Measurements from ENCODE around the gene JARID2. TPM values are rescaled to one million over a fixed set of nuclear protein-coding genes. Genes with fewer than 3 reads are reported as not detected.

The JARID2 gene
- total RNA-seq, 1 donor from 2014 or later, result 66.1 TPM

DNA sequence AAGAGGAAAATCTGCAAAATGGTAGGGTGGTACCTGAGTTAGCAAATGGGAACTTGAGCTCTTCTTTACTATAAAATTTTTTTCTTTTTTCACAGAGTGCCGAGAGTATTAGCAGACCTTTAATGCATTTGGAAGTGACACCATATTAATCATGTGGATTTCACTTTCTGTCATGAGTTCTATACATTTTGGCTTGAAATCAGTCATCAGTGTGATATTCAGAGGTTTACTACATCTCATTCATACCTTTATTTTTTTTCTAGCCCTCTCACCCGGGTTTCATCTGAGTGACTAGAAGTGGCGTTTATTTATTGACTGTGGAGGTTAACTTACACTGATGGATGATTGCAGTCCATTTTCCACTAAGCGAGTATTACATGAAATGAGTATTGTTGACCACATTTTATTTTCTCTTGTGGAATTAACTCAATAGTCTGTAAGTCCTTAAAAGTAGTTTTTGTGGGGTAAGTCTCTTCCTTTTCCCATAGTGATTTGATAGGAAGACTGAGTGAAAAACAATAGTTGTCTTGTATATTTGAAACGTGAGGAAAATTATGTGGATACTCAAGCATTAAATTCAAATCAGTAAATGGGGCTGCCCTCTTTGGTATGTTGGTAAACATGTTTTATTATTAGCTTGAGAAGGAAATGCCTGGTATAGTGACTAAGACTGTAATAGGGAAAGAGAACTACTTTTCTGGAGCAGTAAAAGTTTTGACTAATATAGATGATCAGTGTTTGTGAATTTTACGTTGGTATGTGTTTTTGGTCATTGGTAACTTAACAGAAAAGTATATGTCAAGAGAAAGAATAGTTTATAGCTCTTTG is 55.5 kb downstream of the JARID2 start:
- no peak for DNase-seq (ENCODE audit: low spot score)
- Mint-ChIP-seq H3K4me1 (ENCODE audit: unreplicated experiment) (peaks cover 46% of the 10 kb centered on the region), H3K9me3 (ENCODE audit: unreplicated experiment) (no peaks in the 10 kb centered on the region), H3K27me3 (ENCODE audit: unreplicated experiment) (no peaks in the 10 kb centered on the region), H3K27ac (ENCODE audit: unreplicated experiment) (no peak overlapping the region), H3K4me3 (ENCODE audit: unreplicated experiment) (no peak overlapping the region), H3K36me3 (ENCODE audit: low read depth, unreplicated experiment) (no peaks in the 10 kb centered on the region)
- TF ChIP-seq, protein P1, sequence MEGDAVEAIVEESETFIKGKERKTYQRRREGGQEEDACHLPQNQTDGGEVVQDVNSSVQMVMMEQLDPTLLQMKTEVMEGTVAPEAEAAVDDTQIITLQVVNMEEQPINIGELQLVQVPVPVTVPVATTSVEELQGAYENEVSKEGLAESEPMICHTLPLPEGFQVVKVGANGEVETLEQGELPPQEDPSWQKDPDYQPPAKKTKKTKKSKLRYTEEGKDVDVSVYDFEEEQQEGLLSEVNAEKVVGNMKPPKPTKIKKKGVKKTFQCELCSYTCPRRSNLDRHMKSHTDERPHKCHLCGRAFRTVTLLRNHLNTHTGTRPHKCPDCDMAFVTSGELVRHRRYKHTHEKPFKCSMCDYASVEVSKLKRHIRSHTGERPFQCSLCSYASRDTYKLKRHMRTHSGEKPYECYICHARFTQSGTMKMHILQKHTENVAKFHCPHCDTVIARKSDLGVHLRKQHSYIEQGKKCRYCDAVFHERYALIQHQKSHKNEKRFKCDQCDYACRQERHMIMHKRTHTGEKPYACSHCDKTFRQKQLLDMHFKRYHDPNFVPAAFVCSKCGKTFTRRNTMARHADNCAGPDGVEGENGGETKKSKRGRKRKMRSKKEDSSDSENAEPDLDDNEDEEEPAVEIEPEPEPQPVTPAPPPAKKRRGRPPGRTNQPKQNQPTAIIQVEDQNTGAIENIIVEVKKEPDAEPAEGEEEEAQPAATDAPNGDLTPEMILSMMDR (IDR thresholded peaks at IDR 0.05; ENCODE audit: unreplicated experiment), result no peak

DNA sequence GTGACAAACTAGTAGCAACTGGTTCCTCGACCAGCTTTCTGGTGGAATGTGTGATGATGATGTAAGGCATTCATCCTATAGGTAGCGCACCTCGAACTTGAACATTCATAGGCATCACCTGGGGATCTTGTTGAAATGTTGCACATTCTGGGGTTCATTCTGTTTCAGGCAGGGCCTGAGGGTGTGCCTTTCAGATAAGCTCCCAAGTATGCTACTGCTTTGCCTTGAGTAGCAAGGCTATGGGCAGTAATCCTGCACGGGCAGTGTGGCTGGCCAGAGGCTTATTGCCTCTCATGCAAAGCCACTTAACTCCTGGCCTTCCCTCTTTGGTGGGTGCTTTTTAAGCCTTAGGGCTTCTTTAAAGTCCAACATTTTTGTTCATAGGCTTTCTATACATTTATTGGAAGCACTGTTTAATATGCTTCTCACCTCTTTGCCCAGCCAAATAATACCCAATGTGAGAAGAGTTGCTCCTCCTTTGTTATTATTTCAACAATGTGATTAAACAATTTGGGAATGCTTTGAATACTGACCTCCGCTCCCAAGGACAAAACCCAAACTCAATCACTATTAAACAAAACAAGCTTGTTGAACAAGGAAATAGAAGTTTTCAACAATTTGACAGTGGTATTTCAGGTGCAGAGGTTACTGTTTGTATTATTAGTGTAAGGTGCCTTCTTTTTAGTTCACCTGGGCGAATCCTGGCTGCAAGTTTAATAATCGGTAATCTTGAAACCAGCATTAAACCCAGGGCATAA is 57.5 kb downstream of the JARID2 start:
- Mint-ChIP-seq H3K27me3 (ENCODE audit: unreplicated experiment) (peaks cover 2% of the 10 kb centered on the region), H3K4me1 (ENCODE audit: unreplicated experiment) (peaks cover 43% of the 10 kb centered on the region), H3K4me3 (ENCODE audit: unreplicated experiment) (no peak overlapping the region), H3K36me3 (ENCODE audit: low read depth, unreplicated experiment) (no peaks in the 10 kb centered on the region), H3K9me3 (ENCODE audit: unreplicated experiment) (no peaks in the 10 kb centered on the region), H3K27ac (ENCODE audit: unreplicated experiment) (no peak overlapping the region)
- DNase-seq (ENCODE audit: low spot score), result no peak
- TF ChIP-seq, protein P1 (IDR thresholded peaks at IDR 0.05; ENCODE audit: unreplicated experiment), result no peak

DNA sequence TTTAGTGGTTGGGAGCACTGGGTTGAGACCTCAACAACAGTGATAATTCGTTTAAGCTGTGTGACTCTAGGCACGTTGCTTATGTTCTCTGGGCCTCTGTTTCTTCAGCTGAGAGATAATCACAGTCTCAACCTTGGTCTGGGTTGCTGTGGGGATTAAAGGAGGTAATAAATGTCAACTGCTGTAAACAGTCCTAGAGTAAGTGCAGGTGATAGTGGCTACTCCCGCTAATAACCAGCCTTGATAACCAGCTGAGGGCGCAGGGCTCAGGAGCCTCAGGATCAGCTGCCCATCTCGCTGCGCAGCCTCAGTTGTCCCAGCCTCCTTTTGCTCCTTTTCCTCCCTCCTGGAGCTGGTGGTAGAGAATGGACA is 58.0 kb downstream of the JARID2 start:
- no peak for DNase-seq (ENCODE audit: low spot score)
- TF ChIP-seq, protein P1 (IDR thresholded peaks at IDR 0.05; ENCODE audit: unreplicated experiment), result no peak
- Mint-ChIP-seq H3K4me3 (ENCODE audit: unreplicated experiment) (no peak overlapping the region), H3K36me3 (ENCODE audit: low read depth, unreplicated experiment) (no peaks in the 10 kb centered on the region), H3K27me3 (ENCODE audit: unreplicated experiment) (peaks cover 2% of the 10 kb centered on the region), H3K9me3 (ENCODE audit: unreplicated experiment) (no peaks in the 10 kb centered on the region), H3K27ac (ENCODE audit: unreplicated experiment) (no peak overlapping the region), H3K4me1 (ENCODE audit: unreplicated experiment) (peaks cover 45% of the 10 kb centered on the region)

DNA sequence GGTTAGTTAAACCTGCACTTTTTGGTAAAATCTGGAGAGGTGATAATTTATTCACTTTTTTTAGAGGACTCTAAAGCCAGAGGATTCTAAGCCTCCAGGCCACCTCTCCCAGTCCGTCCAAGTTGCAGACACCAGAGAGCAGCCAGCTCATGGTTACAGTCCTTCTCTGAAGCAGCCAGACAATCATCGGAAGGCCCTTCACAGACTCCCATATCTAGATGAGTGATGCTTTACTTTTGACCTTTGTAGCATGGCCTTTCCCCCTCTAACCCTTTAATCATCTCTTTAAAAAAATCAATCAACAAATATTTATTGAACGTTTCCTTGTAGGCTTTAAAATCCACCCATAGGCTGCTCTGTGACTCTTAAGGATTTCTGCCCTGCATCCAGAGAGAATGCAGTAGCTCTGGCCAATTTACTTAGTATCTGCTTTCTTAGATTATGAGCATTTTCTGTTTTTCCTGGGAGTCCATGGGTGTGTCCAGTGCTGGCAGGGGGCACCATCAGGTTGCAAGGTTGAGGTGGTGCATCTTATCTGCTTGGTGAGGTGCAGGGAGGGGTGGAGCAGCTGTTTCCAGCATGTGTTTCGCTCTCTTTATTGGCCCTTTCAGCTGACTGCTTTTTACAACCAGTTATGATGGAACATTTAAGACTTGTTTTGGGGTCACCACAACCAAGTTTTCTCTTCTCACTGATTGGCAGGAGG is 58.6 kb downstream of the JARID2 start:
- peaks cover 44% of the 10 kb centered on the region for H3K4me1 Mint-ChIP-seq (ENCODE audit: unreplicated experiment)
- H3K4me3 Mint-ChIP-seq (ENCODE audit: unreplicated experiment), result no peak overlapping the region
- H3K27me3 Mint-ChIP-seq (ENCODE audit: unreplicated experiment), result peaks cover 2% of the 10 kb centered on the region
- no peaks in the 10 kb centered on the region for H3K36me3 Mint-ChIP-seq (ENCODE audit: low read depth, unreplicated experiment)
- H3K27ac Mint-ChIP-seq (ENCODE audit: unreplicated experiment), result no peak overlapping the region
- no peak for DNase-seq (ENCODE audit: low spot score)
- no peaks in the 10 kb centered on the region for H3K9me3 Mint-ChIP-seq (ENCODE audit: unreplicated experiment)
- TF ChIP-seq, protein P1 (IDR thresholded peaks at IDR 0.05; ENCODE audit: unreplicated experiment), result no peak
